GM18517 (cell line): Measurements from ENCODE around the gene EMP3.

Experiments used
- ATAC-seq: cut with Tn5 transposase; IDR thresholded peaks from one replicate; pipeline ENCODE4 v1.9.1; 2021; ENCODE audit warnings: mild to moderate bottlenecking, moderate library complexity; ENCODE audit not compliant: unreplicated experiment

EMP3 gene

DNA sequence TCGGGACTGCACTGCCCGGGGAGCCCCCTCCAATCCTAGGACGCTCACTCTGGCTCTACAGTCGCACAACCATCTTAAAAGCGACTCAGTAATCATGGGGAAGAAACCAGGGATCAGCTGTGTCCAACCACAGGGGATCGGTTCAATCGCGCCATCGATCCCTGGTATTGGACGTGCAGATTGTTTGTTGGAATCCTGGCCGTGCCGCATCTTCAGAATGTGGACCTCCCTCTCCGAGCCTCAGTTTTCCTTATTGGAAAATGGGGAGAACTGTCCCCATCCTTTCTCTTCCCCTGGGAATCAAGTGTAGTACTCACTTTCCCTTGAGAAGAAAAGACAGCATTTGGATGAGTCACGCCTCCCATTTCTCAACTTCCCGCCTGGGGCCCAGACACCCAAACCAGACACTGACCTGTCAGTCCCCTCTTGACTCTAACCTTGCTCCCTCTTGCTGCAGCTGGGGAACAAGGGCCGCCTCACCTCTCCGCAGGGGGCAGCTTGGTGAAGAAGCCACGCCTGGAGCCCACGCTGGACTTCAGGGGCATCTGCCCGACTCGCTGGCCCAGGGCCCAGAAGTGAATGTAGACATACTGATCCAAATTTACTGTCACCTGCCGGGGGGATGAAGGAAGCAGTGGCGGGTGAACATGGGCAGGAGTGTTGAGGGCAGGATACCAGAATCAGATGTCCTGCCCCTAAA, 17.6 kb downstream of the EMP3 start:
- no peak for ATAC-seq

DNA sequence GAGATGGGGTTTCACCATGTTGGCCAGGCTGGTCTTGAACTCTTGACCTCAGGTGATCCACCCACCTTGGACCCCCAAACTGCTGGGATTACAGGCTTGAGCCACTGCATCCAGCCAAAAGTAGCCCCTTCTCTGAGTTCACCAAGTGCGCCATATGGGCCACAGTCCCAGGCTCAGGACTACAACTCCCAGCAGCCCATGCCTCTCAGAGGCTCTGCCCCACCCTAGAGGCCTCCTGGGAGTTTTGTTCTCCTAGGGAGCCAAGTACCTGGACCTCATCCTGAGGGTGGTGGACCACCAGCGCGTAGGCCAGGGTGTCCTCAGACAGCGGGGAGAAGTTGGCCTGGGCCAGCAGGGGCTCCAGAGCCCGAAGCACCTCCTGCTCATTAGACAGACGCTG, 19.5 kb downstream of the EMP3 start:
- no peak for ATAC-seq

DNA sequence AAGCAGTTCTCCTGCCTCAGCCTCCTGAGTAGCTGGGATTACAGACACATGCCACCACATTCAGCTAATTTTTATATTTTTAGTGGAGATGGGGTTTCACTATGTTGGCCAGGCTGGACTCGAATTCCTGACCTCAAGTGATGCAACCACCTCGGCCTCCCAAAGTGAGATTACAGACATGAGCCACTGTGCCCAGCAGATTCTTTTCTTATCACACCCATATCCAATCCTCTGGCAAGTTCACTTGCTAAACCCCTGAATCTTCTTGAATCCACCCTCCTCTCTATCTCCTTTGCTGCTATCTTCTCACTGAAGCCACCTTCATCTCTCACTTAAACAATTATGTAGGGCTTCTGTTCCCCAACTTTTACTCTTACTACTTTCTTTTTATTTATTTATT, 20.8 kb downstream of the EMP3 start:
- ATAC-seq: no peak

DNA sequence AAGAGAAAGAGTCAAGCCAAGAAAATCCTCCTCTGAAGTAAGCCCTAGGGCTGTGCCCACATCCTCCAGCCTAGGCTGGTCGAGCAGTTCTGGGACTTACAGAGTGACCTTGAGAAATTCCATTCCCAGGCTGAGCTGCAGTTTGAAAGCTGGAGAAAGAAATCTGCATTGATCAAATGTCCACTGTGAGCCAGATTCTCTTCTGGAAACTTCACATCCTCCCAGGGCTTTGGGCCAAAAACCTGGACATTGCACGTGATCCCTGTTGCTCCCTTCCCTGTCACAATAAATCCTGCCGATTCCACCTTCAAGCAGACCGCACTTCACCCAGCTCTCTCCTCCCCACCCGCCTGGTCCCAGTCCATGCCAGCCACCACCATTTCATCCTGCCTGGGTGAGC, 22.7 kb downstream of the EMP3 start:
- ATAC-seq: no peak

DNA sequence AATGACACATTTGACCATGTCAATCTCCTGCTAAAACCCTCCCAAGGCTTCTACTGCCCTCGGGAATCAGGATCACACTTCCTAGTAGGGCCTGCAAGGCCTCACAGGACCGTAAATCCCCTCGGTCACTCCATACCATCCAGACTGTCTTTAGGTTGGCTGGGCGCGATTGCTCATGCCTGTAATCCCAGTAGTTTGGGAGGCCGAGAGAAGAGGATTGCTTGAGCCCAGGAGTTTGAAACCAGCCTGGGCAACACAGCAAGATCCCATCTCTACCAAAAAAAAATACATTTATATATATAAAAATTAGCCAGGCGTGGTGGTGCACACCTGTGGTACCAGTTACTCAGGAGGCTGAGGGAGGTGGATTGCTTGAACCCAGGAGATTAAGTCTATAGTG, 23.4 kb downstream of the EMP3 start:
- no peak for ATAC-seq

DNA sequence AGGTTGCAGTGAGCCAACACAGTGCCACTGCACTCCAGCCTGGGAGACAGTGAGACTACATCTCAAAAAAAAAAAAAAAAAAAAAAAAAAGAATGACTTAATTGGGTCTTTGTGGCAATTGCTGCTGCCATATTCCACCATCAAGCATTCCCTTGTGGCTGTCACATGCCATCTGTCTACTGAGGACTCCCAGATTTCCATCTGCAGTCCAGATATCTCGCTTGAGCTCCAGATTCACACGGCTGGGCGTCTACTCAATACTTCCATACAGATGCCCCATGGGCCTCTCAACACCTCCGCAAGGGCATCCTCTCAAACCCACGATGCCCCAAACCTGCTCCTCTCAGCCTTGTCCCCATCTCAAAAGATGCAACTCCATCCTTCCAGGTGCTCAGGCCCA, 25.5 kb downstream of the EMP3 start:
- ATAC-seq: no peak

DNA sequence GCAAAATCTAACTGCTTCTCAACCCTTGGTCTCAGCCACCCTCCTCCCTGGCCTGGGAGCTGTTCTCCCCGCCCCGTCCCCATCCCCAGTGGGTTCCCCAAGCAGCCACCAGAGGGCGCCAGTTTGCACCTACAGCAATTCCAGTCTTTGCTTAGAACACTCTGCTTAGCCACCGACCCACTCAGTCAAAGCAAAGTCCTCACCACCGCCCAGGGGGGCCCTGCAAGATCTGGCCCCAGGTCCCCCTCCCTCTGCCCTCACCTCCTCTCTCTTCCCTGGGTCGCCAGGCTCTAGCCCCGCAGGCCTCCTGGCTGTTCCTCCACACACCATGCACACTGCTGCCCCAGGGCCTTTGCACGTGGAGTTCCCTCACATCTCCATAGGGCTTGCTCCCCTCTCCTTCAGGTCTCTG, 26.0 kb downstream of the EMP3 start:
- ATAC-seq: no peak

DNA sequence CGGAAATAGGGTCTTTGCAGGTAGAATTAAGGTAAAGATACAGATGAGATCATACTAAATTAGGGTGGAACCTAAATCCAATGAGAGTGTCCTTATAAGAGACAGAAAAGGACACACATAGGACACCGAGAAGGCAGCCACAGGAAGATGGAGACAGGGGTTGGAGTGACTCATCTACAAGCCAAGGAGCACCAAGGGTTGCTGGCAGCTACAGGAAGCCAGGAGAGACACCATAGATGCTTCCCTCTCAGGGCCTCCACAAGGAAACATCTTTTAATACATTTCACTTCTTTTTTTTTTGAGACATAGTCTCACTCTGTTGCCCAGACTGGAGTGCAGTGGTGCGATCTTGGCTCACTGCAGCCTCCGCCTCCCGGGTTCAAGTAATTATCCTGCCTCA, 28.3 kb downstream of the EMP3 start:
- ATAC-seq: no peak

DNA sequence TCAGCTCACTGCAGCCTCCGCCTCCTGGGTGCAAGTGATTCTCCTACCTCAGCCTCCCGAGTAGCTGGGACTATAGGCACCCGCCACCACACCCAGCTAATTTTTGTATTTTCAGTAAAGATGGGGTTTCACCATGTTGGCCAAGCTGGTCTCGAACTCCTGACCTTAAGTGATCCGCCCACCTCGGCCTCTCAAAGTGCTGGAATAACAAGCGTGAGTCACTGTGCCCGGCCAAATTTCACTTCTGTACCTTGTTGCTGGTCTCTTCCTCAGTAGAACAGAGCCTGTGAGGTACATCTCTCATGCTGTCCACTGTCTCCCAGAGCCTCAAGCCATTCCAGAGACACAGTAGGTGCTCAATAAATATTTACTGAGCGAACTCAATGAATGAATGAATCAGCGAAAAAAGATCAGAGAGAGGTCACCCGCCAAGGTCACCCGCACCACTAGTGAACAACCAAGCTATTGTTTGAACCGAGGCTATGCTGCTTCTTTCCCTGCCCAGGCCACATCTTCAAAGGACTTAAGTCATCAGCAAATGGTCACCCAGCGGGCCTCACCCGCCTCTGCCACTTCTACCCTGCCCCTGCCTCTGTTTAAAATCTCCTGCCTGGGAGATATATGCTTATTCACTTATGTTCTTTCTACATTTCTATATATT, 29.1 kb downstream of the EMP3 start:
- no peak for ATAC-seq

DNA sequence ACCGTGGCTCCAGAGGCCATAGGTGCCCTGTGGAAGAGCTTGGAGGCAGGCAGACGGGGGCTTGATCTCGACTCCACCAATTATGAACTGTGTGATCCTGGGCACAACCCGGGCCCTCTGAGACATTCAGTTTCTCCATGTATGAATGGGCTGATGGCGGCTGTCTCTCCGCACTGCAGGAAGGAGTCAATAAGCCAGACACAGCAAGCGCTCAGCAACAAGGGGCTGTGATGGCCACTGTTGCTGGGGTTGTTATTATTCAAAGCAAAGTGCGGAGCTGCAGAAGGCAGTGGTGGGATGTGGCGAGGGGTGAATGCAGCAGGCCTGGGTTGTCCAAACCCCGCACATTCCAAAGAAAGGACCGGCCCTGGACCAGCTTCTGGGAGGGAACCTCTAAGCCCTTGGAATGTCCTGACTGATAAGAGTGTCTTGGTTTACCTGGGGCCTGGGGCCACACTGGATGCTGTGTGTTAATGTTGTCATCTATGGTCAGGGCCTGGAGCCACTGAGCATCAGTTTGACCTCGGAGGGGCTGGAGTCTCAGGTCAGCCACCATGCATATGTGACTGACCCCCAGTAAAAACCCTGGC, 30.1 kb downstream of the EMP3 start:
- no peak for ATAC-seq

DNA sequence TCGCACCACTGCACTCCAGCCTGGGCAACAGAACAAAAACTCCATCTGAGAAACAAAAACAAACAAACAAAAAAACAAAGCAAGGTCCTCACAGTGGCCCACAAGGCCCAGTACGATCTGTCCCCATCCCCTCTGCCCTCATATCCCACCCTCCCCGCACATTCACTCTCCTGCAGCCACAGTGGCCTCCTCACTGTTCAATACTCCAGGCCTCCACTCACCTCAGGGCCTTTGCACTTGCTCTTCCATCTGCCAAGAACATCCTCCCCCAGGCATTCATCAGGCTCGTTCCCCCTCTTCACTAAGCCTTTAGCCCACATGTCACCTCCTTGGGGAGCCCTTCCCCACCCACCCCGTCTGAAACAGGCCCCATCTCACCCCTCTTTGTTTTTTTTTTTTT, 33.8 kb downstream of the EMP3 start:
- ATAC-seq: no peak

DNA sequence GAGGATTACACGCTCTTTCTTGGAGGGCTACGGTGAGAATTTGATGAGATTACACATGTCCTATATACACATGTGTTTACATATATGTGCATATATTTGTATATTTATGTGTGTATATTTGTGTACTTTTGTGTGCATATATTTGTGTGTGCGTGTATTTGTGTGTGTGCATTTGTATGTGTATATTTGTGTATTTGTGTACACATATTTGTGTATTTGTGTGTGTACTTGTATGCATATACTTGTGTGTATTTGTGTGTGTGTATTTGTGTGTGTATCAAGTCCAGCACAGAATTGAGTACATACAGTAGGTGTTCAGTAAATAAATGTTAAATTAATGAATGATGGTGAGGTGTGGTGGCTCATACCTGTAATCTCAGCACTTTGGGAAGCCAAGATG, 36.6 kb downstream of the EMP3 start:
- ATAC-seq: no peak

DNA sequence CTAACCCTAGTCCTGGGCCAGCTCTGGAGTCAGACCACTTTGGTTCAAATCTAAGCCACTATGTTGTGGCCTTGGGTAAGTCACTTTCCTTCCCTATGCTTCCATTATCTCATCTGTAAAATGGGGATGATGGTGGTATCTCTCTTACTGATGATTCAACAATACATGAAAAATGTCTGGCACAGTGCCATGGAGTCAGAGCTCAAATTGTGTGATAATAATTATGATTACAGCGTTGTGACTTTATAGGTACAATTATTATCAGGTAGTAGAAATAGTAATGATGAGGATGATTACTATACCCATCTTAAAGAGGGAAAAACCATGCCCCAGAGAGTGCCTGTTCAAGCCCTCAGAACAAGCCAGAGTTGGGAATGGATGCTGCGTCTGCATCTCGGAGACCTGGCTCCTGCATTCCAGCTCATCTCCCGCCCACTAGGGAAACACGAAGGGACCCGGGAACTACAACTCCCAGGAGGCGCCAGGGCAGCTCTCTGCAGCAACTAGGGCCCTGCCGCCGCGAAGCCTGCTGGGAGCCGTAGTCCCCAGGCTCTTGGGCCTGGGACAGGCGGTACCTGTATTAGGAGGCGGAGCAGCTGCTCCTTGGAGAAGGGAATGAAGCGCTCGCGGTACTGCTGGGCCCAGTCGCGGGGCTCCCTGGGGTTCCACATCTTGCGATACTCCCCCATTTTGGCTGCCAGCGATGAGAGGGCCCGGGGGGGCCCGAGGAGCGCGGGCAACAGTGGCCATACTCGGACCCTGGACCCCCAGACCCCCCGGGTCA, 37.6 kb downstream of the EMP3 start:
- ATAC-seq: peak; percentile 32

DNA sequence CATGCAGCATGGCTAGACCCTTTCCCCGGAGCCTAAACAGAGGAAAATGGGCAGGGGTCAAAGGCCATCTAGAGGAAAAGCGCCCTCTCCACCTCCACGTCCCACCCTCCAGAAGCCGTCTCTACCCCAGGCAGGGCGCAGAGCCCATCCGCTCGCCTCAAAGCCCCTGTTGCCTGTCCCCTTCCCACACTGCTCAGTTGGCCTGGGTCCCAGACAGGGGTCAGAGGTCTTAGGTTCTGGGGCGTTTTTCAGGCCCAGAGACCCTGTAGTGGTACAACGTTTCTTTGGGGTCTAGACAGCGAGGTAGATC, 38.1 kb downstream of the EMP3 start:
- peak; percentile 4 for ATAC-seq

DNA sequence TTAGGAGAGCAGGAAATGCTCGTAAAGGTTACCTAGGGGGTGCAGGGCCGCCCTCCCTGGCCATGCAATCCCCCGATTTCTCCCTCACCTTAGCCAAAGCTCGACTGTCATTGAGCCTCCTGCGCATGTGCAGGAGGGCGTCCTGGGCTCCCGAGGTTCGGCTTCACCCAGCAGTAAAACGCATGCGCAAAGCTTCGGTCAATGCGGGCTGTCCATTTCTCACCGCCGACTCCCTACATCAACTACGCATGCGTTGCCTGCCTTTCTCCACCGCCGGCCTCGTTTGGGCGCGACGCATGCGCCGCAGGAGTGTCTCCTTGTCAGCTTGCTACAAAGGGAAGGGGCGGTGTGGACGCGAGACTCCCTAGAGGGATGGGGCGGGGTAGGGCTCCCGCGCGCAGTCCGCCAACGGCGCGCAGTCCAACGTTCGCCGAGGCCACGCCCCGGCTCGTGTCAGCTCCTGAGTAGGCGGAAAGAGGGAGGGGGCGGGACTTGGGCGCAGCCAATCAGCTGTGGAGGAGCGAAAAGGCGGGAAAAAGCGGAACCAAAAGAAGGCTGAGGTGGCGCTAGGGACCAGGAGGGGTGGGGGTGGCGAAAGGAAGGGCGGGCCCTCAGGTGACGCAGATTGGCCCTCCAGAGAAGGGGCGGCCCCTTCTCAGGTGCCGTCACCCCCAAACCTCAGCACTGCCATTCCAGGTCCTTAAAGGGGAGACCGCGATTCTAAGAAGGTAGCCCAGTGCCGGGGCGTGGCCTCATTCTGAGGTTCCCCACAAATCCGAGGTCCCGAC, 38.7 kb downstream of the EMP3 start, which contains the start of the genes SYNGR4 and TMEM143:
TSS of gene SYNGR4 (plus strand) at position 558 of the 788 bp plus-strand sequence. CDS start 1,476 bp downstream, outside the sequence.
TSS of gene TMEM143 (minus strand) at position 131 of the 788 bp plus-strand sequence. CDS start at position 111, 20 bp downstream.
- peak; percentile 80 for ATAC-seq

DNA sequence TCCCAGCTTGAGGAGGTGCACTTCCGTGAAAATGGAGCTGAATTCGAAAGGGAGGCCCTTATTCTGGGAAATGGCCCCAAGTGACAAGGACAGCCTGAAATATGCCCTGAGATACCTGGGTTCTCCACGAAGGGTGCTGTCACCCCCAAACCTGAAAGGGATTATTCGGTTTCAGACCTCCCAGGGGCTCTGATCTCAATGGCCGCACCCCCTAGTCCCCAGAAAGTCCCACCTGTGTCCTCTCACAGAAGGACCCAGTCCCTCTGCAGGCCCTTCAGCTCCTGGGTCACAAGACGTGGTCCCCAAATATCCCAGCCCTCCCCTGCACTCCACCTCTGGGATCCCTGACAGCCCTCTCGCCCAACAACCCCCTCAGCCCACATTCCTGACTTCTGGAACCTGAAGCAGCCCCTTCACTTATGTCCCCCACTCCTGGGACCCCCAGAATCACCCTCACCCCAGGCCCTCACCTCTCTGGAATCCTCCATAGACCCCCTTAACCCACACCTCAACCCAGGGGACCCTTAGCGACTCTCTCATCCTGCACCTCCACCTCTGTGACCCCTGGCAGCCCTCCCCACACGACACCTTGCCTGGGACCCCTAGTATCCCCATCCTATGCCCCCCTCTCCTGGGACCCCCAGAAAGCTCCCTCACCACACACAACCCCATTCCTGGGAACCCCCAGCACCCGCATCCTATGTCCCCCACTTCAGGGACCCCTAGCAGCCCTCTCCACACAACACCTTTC, 39.4 kb downstream of the EMP3 start:
- ATAC-seq: no peak

DNA sequence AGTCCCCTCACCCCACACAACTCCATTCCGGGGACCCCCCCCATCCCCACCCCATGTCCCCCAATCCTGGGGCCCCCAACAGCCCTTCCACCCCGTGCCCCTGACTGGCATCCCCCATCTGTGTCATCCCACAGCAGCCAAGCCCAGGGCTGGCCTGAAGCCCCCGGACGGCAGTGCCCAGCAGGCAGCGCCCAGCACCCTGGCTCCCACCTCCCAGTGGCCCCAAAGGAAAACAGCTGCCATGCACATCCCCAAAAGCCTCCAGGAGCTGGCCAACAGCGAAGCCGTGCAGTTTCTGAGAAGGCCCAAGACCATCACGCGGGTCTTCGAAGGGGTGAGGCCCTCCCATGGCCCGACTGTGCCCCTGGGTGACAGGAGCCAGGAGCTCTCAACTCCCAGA, 40.2 kb downstream of the EMP3 start:
- ATAC-seq: no peak

DNA sequence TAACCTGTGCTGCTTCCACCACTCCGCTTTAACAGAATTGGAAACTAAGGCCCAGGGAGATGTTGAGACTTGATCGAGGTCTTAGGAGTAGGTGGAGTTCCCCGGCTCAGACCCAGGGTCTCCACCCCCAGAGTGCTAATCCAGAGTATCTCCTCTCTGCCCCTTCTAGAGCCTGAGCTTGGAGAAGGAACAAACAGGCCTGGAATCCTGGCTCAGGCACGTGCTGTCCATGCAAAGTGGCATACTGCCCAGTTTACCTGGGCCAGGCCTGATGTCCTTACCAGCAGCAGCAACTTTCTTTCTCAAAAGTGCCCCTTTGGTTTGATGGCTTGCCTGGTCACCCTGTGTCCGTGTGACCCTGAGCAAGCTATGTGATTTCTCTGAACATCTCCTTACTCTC, 42.5 kb downstream of the EMP3 start:
- no peak for ATAC-seq

DNA sequence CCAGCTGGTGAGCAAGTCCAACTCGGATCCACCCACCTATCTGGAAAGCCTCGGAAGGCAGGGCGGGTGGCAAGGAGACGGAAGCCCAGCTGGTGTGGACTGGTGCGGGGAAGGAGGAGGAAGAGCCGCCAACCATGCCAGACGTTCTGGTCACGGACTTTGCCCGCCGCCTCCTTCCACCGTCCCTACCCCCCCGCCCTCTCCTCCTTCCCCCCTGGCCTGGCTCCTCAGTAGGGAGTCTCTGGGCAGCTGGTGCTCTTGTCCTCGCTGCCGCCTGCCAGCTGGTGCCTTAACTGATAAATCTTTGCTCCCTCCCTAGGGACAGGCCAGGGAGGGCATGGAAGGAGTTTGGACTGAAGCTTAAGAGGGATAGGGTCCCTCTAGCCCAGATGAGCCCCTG, 43.6 kb downstream of the EMP3 start:
- no peak for ATAC-seq

DNA sequence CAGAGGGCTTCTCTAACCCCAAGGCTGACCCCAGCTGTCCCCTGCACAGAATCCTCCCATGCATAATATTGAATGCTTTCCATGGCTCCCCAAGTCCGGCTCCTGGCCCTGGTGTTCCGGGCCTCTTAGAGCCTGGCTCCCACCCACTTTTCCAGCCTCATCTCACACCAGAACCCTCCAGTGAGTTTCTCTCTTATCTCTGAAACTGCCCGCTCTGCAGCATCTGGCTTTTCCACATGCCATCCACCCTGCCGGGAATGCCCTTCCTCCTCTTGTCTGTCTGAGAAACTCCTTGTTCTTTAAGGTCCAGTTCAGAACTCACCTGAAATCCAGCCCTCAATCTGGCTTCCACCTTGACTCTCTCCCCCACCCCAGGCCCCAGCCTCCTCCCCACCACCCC, 45.6 kb downstream of the EMP3 start:
- no peak for ATAC-seq
